B cell (primary cell): ENCODE results near the gene ANKDD1A. TPM values are rescaled to one million over a fixed set of nuclear protein-coding genes. Genes with fewer than 3 reads are reported as not detected.

Source experiments
- ATAC-seq: fragments of 200-7000 bp; cut with Tn5 transposase; one replicate; pipeline ENCODE4 v1.10.0; 2021; ENCODE audit warnings: low read depth, mild to moderate bottlenecking, moderate number of reproducible peaks, moderate library complexity
- CTCF ChIA-PET: fragments of 350-600 bp; sonication (Branson Sonifier 250); formaldehyde crosslinking; loops from one replicate; lab custom pipeline; 2021; ENCODE audit warnings: antibody characterized with exemption, inconsistent platforms; lab: Charles Lee
- POLR2A ChIA-PET: fragments of 350-600 bp; sonication (Branson Sonifier 250); formaldehyde crosslinking; loops from one replicate; lab custom pipeline; 2021; ENCODE audit warnings: antibody characterized with exemption; lab: Charles Lee
- DNase-seq: peaks from one replicate; pipeline ENCODE4 v3.0.0; 2013
- H2AFZ ChIP-seq: 2 replicates; pipeline ENCODE4 v1.6.1; 2012; ENCODE audit warnings: mild to moderate bottlenecking, low read depth, low read length; ENCODE audit not compliant: insufficient read depth, poor library complexity, severe bottlenecking
- H3K27ac ChIP-seq, 2 donors: 1 replicate in 1 of 2; 2 replicates in 1 of 2; pipeline ENCODE4 v1.5.1; 2012 to 2013; ENCODE audit warnings: low read length in 2 of 2, mild to moderate bottlenecking in 2 of 2, moderate library complexity in 1 of 2
- H3K27me3 ChIP-seq, 4 experiments: fragments of 200-600 bp in 1 of 4; sonication (generic) in 1 of 4; replicated peaks in 1 of 4; 1 replicate in 2 of 4; 2 replicates in 2 of 4; pipeline versions ENCODE4 v1.6.1 to v1.7.0; 2013 to 2016; ENCODE audit warnings: low read length in 3 of 4, mild to moderate bottlenecking in 2 of 4, mixed read lengths in 1 of 4, moderate library complexity in 1 of 4; ENCODE audit not compliant: insufficient read depth in 4 of 4, control insufficient read depth in 3 of 4; ENCODE audit errors: control extremely low read depth in 1 of 4
- H3K36me3 ChIP-seq, 2 experiments: replicated peaks in 1 of 2; 1 replicate in 1 of 2; 2 replicates in 1 of 2; pipeline versions ENCODE4 v1.6.1 to v1.7.1; 2013; ENCODE audit warnings: low read length in 1 of 2; ENCODE audit not compliant: insufficient read depth in 2 of 2, control insufficient read depth in 1 of 2; ENCODE audit errors: control extremely low read depth in 1 of 2, extremely low read depth in 1 of 2
- H3K4me1 ChIP-seq, 2 donors: fragments of 200-600 bp in 1 of 2; sonication (generic) in 1 of 2; 1 replicate in 1 of 2; 2 replicates in 1 of 2; pipeline versions ENCODE4 v1.5.1 to v1.6.1; 2013 to 2017; ENCODE audit warnings: low read length in 2 of 2; ENCODE audit not compliant: control insufficient read depth in 2 of 2, insufficient read depth in 2 of 2
- H3K4me2 ChIP-seq: replicated peaks from 2 replicates; pipeline ENCODE3; 2012; ENCODE audit warnings: mild to moderate bottlenecking, low read depth, low read length; ENCODE audit not compliant: poor library complexity, severe bottlenecking
- H3K4me3 ChIP-seq, 5 experiments: fragments of 200-600 bp in 1 of 5; sonication (generic) in 1 of 5; 1 replicate in 3 of 5; 2 replicates in 2 of 5; pipeline versions ENCODE4 v1.5.1 to v1.7.0; 2011 to 2016; ENCODE audit warnings: low read length in 4 of 5, mild to moderate bottlenecking in 4 of 5, low read depth in 2 of 5, control low read depth in 1 of 5, moderate library complexity in 1 of 5; ENCODE audit not compliant: insufficient read depth in 1 of 5; ENCODE audit errors: control extremely low read depth in 1 of 5, extremely low read depth in 1 of 5
- H3K79me2 ChIP-seq: fragments of 200-600 bp; sonication (generic); one replicate; pipeline ENCODE4 v1.6.0; 2016; ENCODE audit warnings: low read length; ENCODE audit not compliant: control insufficient read depth, insufficient read depth
- H3K9ac ChIP-seq: fragments of 200-600 bp; sonication (generic); 2 replicates; pipeline ENCODE4 v1.6.1; 2017; ENCODE audit warnings: mild to moderate bottlenecking, low read length, moderate library complexity
- H3K9me3 ChIP-seq, 3 donors: one replicate each; pipeline versions ENCODE4 v1.6.1 to v1.7.1; 2013; ENCODE audit warnings: low read length in 2 of 3; ENCODE audit not compliant: control insufficient read depth in 2 of 3, insufficient read depth in 1 of 3; ENCODE audit errors: control extremely low read depth in 1 of 3
- H4K20me1 ChIP-seq: 2 replicates; pipeline ENCODE4 v1.6.0; 2012; ENCODE audit warnings: mild to moderate bottlenecking, low read length; ENCODE audit not compliant: insufficient read depth, control insufficient read depth, poor library complexity, severe bottlenecking
- H3K27ac Mint-ChIP-seq: one replicate; pipeline ENCODE4 v1.8.0; 2021; ENCODE audit warnings: mixed read lengths
- H3K27me3 Mint-ChIP-seq: one replicate; pipeline ENCODE4 v1.8.0; 2021; ENCODE audit warnings: mixed read lengths
- H3K4me1 Mint-ChIP-seq: one replicate; pipeline ENCODE4 v1.8.0; 2021; ENCODE audit warnings: mixed read lengths
- H3K4me3 Mint-ChIP-seq: one replicate; pipeline ENCODE4 v1.8.0; 2021; ENCODE audit warnings: mixed read lengths
- H3K9me3 Mint-ChIP-seq: one replicate; pipeline ENCODE4 v1.8.0; 2022; ENCODE audit warnings: mixed read lengths; ENCODE audit not compliant: insufficient read depth
- EZH2 ChIP-seq: IDR thresholded peaks from 2 replicates; pipeline ENCODE4 v1.6.1; 2012; ENCODE audit warnings: borderline replicate concordance, low read depth, mild to moderate bottlenecking, moderate library complexity, low read length; ENCODE audit not compliant: insufficient read depth, poor library complexity, severe bottlenecking
- WGBS: methylation state at CpG from one replicate; pipeline ENCODE4 v1.1.5; 2013; ENCODE audit warnings: missing lambda C conversion rate; ENCODE audit not compliant: insufficient coverage; 5-methylcytosine and 5-hydroxymethylcytosine counted together
- intact Hi-C: fragments of 100-400 bp; cut with micrococcal nuclease; formaldehyde crosslinking; loops from one replicate; pipeline ENCODE4 v1.10.0; 2022
- polyA plus RNA-seq: library from polyadenylated mRNA; depleted of rRNA; stranded (reverse); fragments of >200 nt; gene quantifications from 2 replicates; pipeline ENCODE4 v1.2.3, GENCODE V29; 2012
- total RNA-seq, 2 donors: library from RNA; stranded (reverse); fragments of 120-200 nt in 1 of 2; gene quantifications; 1 replicate in 1 of 2; 2 replicates in 1 of 2; pipeline versions ENCODE4 v1.2.3 to v1.2.4, GENCODE V29; 2013 to 2022
- TF ChIP-seq, protein P1 (sequence below): fragments of 200-600 bp; IDR thresholded peaks from one replicate; pipeline ENCODE4 v1.8.0; 2022; ENCODE audit warnings: antibody characterized with exemption, mild to moderate bottlenecking

Gene ANKDD1A
- total and polyA plus RNA-seq, 2 donors (not counting 1 experiment from before 2014, with no cell fraction given), result 2.6 to 2.7 TPM

- Histone ChIP-seq H3K4me3 (no peak overlapping the region), H3K4me1 (peaks cover 5 to 9% of the 10 kb centered on the region in 2 donors), H2AFZ (no peak overlapping the region), H3K9ac (no peak overlapping the region), H4K20me1 (no peaks in the 10 kb centered on the region), H3K36me3 (peaks cover 0 to 3% of the 10 kb centered on the region in 2 experiments), H3K27me3 (no peaks in the 10 kb centered on the region), H3K27ac (no peak overlapping the region), H3K9me3 (no peaks in the 10 kb centered on the region), H3K4me2 (no peak overlapping the region), H3K79me2 (no peaks in the 10 kb centered on the region)
- intact Hi-C loops, result no loop called here
- Mint-ChIP-seq H3K27me3 (no peaks in the 10 kb centered on the region), H3K9me3 (peaks cover 1% of the 10 kb centered on the region), H3K27ac (no peak overlapping the region), H3K4me3 (no peak overlapping the region), H3K4me1 (peaks cover 18% of the 10 kb centered on the region)
- DNase-seq (no peak), ATAC-seq (no peak)
- ChIA-PET POLR2A (no interaction called here), CTCF (no interaction called here)
- 83% methylated on average over 11 of the region's 11 CpGs for WGBS
- no peak for TF ChIP-seq EZH2
- TF ChIP-seq, protein P1, sequence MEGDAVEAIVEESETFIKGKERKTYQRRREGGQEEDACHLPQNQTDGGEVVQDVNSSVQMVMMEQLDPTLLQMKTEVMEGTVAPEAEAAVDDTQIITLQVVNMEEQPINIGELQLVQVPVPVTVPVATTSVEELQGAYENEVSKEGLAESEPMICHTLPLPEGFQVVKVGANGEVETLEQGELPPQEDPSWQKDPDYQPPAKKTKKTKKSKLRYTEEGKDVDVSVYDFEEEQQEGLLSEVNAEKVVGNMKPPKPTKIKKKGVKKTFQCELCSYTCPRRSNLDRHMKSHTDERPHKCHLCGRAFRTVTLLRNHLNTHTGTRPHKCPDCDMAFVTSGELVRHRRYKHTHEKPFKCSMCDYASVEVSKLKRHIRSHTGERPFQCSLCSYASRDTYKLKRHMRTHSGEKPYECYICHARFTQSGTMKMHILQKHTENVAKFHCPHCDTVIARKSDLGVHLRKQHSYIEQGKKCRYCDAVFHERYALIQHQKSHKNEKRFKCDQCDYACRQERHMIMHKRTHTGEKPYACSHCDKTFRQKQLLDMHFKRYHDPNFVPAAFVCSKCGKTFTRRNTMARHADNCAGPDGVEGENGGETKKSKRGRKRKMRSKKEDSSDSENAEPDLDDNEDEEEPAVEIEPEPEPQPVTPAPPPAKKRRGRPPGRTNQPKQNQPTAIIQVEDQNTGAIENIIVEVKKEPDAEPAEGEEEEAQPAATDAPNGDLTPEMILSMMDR, result no peak
Measured at GRCh38 chr15:64930778-64931371, 19.2 kb downstream of the ANKDD1A start.

- H3K9me3 ChIP-seq, result no peaks in the 10 kb centered on the region
- no peak overlapping the region for H3K27ac ChIP-seq
- peaks cover 1% of the 10 kb centered on the region for H3K9me3 Mint-ChIP-seq
- H2AFZ ChIP-seq, result no peak overlapping the region
- no peaks in the 10 kb centered on the region for H3K27me3 Mint-ChIP-seq
- H4K20me1 ChIP-seq, result no peaks in the 10 kb centered on the region
- ChIA-PET CTCF (no interaction called here), POLR2A (no interaction called here)
- no peak overlapping the region for H3K4me3 ChIP-seq
- no peaks in the 10 kb centered on the region for H3K79me2 ChIP-seq
- TF ChIP-seq, protein P1, result no peak
- no peak for TF ChIP-seq EZH2
- no peak overlapping the region for H3K27ac Mint-ChIP-seq
- no peak overlapping the region for H3K4me2 ChIP-seq
- intact Hi-C loops, result no loop called here
- H3K36me3 ChIP-seq, result peaks cover 0 to 3% of the 10 kb centered on the region in 2 experiments
- H3K9ac ChIP-seq, result no peak overlapping the region
- no peak overlapping the region for H3K4me3 Mint-ChIP-seq
- ATAC-seq (no peak), DNase-seq (no peak)
- H3K4me1 ChIP-seq, result peaks cover 5 to 9% of the 10 kb centered on the region in 2 donors
- no peaks in the 10 kb centered on the region for H3K27me3 ChIP-seq
- WGBS, result 92% methylated on average over 7 of the region's 8 CpGs
- H3K4me1 Mint-ChIP-seq, result peaks cover 18% of the 10 kb centered on the region
Measured at GRCh38 chr15:64931381-64931780, 19.7 kb downstream of the ANKDD1A start.
